Measurements from ENCODE around the gene CDHR3. TPM values are rescaled to one million over a fixed set of nuclear protein-coding genes. Genes with fewer than 3 reads are reported as not detected.
"Not testable (repeated sequence)": the region's sequence is repeated elsewhere in the genome, so short reads cannot be mapped to it uniquely, and the experiment has no call there.

CDHR3 gene
- total and polyA plus RNA-seq, 8 donors: 0.86 to 3.7 (median 1.9) TPM

- Histone ChIP-seq H3K36me3 (no peaks in the 10 kb centered on the region), H3K27me3 (no peaks in the 10 kb centered on the region), H3K9me3 (no peaks in the 10 kb centered on the region), H3K27ac (no peak overlapping the region), H3K4me3 (no peak overlapping the region), H3K4me1 (no peaks in the 10 kb centered on the region)
- no peak for DNase-seq
- FAIRE-seq: no peak
- WGBS, 2 donors: 69 to 76% methylated on average over 7 of the region's 7 CpGs
- intact Hi-C loops (cut with DNase I): loop anchor here in 1 of 3 donors (10.0 kb wide), 1 partner anchor 346 kb away; no protein-coding TSS in a partner anchor
- no peak for ATAC-seq
- no peak for TF ChIP-seq CTCF (IDR thresholded peaks at IDR 0.05)
These were observed 38.1 kb downstream of the CDHR3 start for GRCh38 chr7:106001196-106001595.

- Histone ChIP-seq H3K4me3 (no peak overlapping the region), H3K27me3 (no peaks in the 10 kb centered on the region), H3K27ac (no peak overlapping the region), H3K9me3 (no peaks in the 10 kb centered on the region), H3K4me1 (no peaks in the 10 kb centered on the region), H3K36me3 (no peaks in the 10 kb centered on the region)
- intact Hi-C loops (cut with DNase I): loop anchor here in 1 of 3 donors (10.0 kb wide), 1 partner anchor 347 kb away; no protein-coding TSS in a partner anchor
- no peak for DNase-seq
- ATAC-seq: no peak
- no peak for FAIRE-seq
- no peak for TF ChIP-seq CTCF (IDR thresholded peaks at IDR 0.05)
- WGBS, 2 donors: 64 to 76% methylated on average over 1 of the region's 1 CpG
These were observed 38.8 kb downstream of the CDHR3 start for GRCh38 chr7:106001886-106002285.

GRCh38 chr7:106003525-106004064 is 40.5 kb downstream of the CDHR3 start:
- Histone ChIP-seq H3K4me1 (no peaks in the 10 kb centered on the region), H3K27me3 (no peaks in the 10 kb centered on the region), H3K9me3 (no peaks in the 10 kb centered on the region), H3K4me3 (no peak overlapping the region), H3K36me3 (no peaks in the 10 kb centered on the region), H3K27ac (no peak overlapping the region)
- no peak for DNase-seq
- TF ChIP-seq CTCF (IDR thresholded peaks at IDR 0.05): no peak
- no peak for ATAC-seq
- 76 to 81% methylated on average over 5 of the region's 5 CpGs for WGBS, 2 donors
- no peak for FAIRE-seq
- intact Hi-C loops (cut with DNase I): loop anchor here in 1 of 3 donors (10.0 kb wide), 1 partner anchor 349 kb away; no protein-coding TSS in a partner anchor

GRCh38 chr7:106006906-106007305 is 43.8 kb downstream of the CDHR3 start:
- ATAC-seq (no peak), DNase-seq (no peak), FAIRE-seq (no peak)
- H3K4me3 ChIP-seq: no peak overlapping the region
- H3K27me3 ChIP-seq: no peaks in the 10 kb centered on the region
- intact Hi-C loops (cut with DNase I): loop anchor here in 1 of 3 donors (10.0 kb wide), 1 partner anchor 352 kb away; no protein-coding TSS in a partner anchor
- 91 to 96% methylated on average over 5 of the region's 5 CpGs for WGBS, 2 donors
- no peaks in the 10 kb centered on the region for H3K36me3 ChIP-seq
- no peak for TF ChIP-seq CTCF (IDR thresholded peaks at IDR 0.05)
- H3K9me3 ChIP-seq: no peaks in the 10 kb centered on the region
- H3K4me1 ChIP-seq: peaks cover 0 to 3% (median 0%) of the 10 kb centered on the region in 3 donors
- no peak overlapping the region for H3K27ac ChIP-seq

- not testable (repeated sequence) for H3K27ac ChIP-seq, ATAC-seq, H3K4me1 ChIP-seq, H3K36me3 ChIP-seq, H3K9me3 ChIP-seq, H3K27me3 ChIP-seq, H3K4me3 ChIP-seq, DNase-seq, FAIRE-seq
- intact Hi-C loops (cut with DNase I): loop anchor here in 1 of 3 donors (10.0 kb wide), 1 partner anchor 353 kb away; no protein-coding TSS in a partner anchor
- 82 to 88% methylated on average over 3 of the region's 3 CpGs for WGBS, 2 donors
These were observed 44.7 kb downstream of the CDHR3 start for GRCh38 chr7:106007796-106008195.
